Effector memory CD4-positive, alpha-beta T cell (primary cell): ENCODE data around the gene MAP3K14.
A peak's percentile ranks its signal among the peaks of the same experiment; 100 is the strongest.

Experiments used
- DNase-seq, 3 donors: peaks; one replicate each; pipeline ENCODE4 v3.0.0-alpha.2; 2020
- H3K27ac ChIP-seq: 2 replicates; pipeline ENCODE4 v1.7.0; 2013; ENCODE audit warnings: mild to moderate bottlenecking, low read length, moderate library complexity; ENCODE audit not compliant: insufficient read depth, poor library complexity, severe bottlenecking
- H3K27me3 ChIP-seq: replicated peaks from 2 replicates; pipeline ENCODE4 v1.7.0; 2013; ENCODE audit warnings: mild to moderate bottlenecking, low read length; ENCODE audit not compliant: insufficient read depth, control insufficient read depth, poor library complexity, severe bottlenecking
- H3K36me3 ChIP-seq: 2 replicates; pipeline ENCODE4 v1.7.0; 2013; ENCODE audit warnings: mild to moderate bottlenecking, low read length, moderate library complexity; ENCODE audit not compliant: control insufficient read depth, insufficient read depth
- H3K4me1 ChIP-seq: 2 replicates; pipeline ENCODE4 v1.7.0; 2013; ENCODE audit warnings: low read length, mild to moderate bottlenecking; ENCODE audit not compliant: control insufficient read depth, insufficient read depth, poor library complexity, severe bottlenecking
- H3K4me3 ChIP-seq: 2 replicates; pipeline ENCODE4 v1.7.0; 2013; ENCODE audit warnings: low read length, low read depth, mild to moderate bottlenecking; ENCODE audit not compliant: insufficient read depth, poor library complexity, severe bottlenecking
- H3K9me3 ChIP-seq: 2 replicates; pipeline ENCODE4 v1.7.0; 2013; ENCODE audit warnings: mild to moderate bottlenecking, low read length, moderate library complexity; ENCODE audit not compliant: control insufficient read depth

MAP3K14 gene

GRCh38 chr17:45279898-45280297, 36.9 kb downstream of the MAP3K14 start:
- no peak overlapping the region for H3K27ac ChIP-seq
- no peak overlapping the region for H3K4me3 ChIP-seq
- H3K4me1 ChIP-seq = peaks cover 4% of the 10 kb centered on the region
- H3K27me3 ChIP-seq = no peaks in the 10 kb centered on the region
- DNase-seq = no peak
- peaks cover 49% of the 10 kb centered on the region for H3K36me3 ChIP-seq
- H3K9me3 ChIP-seq = no peaks in the 10 kb centered on the region

- H3K36me3 ChIP-seq = peaks cover 46% of the 10 kb centered on the region
- DNase-seq = no peak
These were observed 38.8 kb downstream of the MAP3K14 start for GRCh38 chr17:45277992-45278391.

GRCh38 chr17:45277216-45277849, 39.5 kb downstream of the MAP3K14 start:
- Histone ChIP-seq H3K36me3 (peaks cover 46% of the 10 kb centered on the region), H3K27ac (no peak overlapping the region), H3K27me3 (no peaks in the 10 kb centered on the region), H3K4me3 (no peak overlapping the region), H3K4me1 (peaks cover 4% of the 10 kb centered on the region), H3K9me3 (no peaks in the 10 kb centered on the region)
- peak; percentile 72 to 84 (median 77) for DNase-seq

More at GRCh38 chr17:45277992-45278391, 38.8 kb downstream of the MAP3K14 start:
- Histone ChIP-seq H3K27ac (no peak overlapping the region), H3K4me1 (peaks cover 4% of the 10 kb centered on the region), H3K27me3 (no peaks in the 10 kb centered on the region), H3K4me3 (no peak overlapping the region), H3K9me3 (no peaks in the 10 kb centered on the region)

- H3K27me3 ChIP-seq = no peaks in the 10 kb centered on the region
- peaks cover 4% of the 10 kb centered on the region for H3K4me1 ChIP-seq
- no peak overlapping the region for H3K4me3 ChIP-seq
- H3K27ac ChIP-seq = no peak overlapping the region
- no peaks in the 10 kb centered on the region for H3K9me3 ChIP-seq
- DNase-seq = no peak
- H3K36me3 ChIP-seq = peaks cover 49% of the 10 kb centered on the region
These were observed 40.8 kb downstream of the MAP3K14 start for GRCh38 chr17:45276031-45276430.

- H3K4me3 ChIP-seq = no peak overlapping the region
- no peaks in the 10 kb centered on the region for H3K9me3 ChIP-seq
- DNase-seq = no peak
- H3K36me3 ChIP-seq = peaks cover 59% of the 10 kb centered on the region
- peaks cover 4% of the 10 kb centered on the region for H3K4me1 ChIP-seq
- H3K27me3 ChIP-seq = no peaks in the 10 kb centered on the region
- H3K27ac ChIP-seq = no peak overlapping the region
These were observed 42.8 kb downstream of the MAP3K14 start for GRCh38 chr17:45274033-45274432.

GRCh38 chr17:45273551-45273957, 43.3 kb downstream of the MAP3K14 start:
- no peak overlapping the region for H3K27ac ChIP-seq
- no peak overlapping the region for H3K4me3 ChIP-seq
- H3K27me3 ChIP-seq = no peaks in the 10 kb centered on the region
- peaks cover 64% of the 10 kb centered on the region for H3K36me3 ChIP-seq
- no peak for DNase-seq
- no peaks in the 10 kb centered on the region for H3K9me3 ChIP-seq
- H3K4me1 ChIP-seq = peaks cover 4% of the 10 kb centered on the region

- peaks cover 79% of the 10 kb centered on the region for H3K36me3 ChIP-seq
- DNase-seq = no peak
These were observed 45.2 kb downstream of the MAP3K14 start for GRCh38 chr17:45271603-45272002.

GRCh38 chr17:45270828-45271418, 45.9 kb downstream of the MAP3K14 start:
- no peaks in the 10 kb centered on the region for H3K27me3 ChIP-seq
- no peaks in the 10 kb centered on the region for H3K9me3 ChIP-seq
- peak in 1 of 3 donors; percentile 17 for DNase-seq
- H3K36me3 ChIP-seq = peaks cover 81% of the 10 kb centered on the region
- no peaks in the 10 kb centered on the region for H3K4me1 ChIP-seq
- H3K27ac ChIP-seq = no peak overlapping the region
- H3K4me3 ChIP-seq = no peak overlapping the region

More at GRCh38 chr17:45271603-45272002, 45.2 kb downstream of the MAP3K14 start:
- Histone ChIP-seq H3K9me3 (no peaks in the 10 kb centered on the region), H3K27me3 (no peaks in the 10 kb centered on the region), H3K4me3 (no peak overlapping the region), H3K27ac (no peak overlapping the region), H3K4me1 (no peaks in the 10 kb centered on the region)

- no peak overlapping the region for H3K4me3 ChIP-seq
- no peak overlapping the region for H3K27ac ChIP-seq
- peaks cover 88% of the 10 kb centered on the region for H3K36me3 ChIP-seq
- no peaks in the 10 kb centered on the region for H3K9me3 ChIP-seq
- DNase-seq = no peak
- no peaks in the 10 kb centered on the region for H3K4me1 ChIP-seq
- no peaks in the 10 kb centered on the region for H3K27me3 ChIP-seq
These were observed 46.9 kb downstream of the MAP3K14 start for GRCh38 chr17:45269912-45270311.

- peaks cover 83% of the 10 kb centered on the region for H3K36me3 ChIP-seq
These were observed 49.3 kb downstream of the MAP3K14 start for GRCh38 chr17:45267436-45268055.

More at GRCh38 chr17:45267436-45268055, 49.3 kb downstream of the MAP3K14 start:
- Histone ChIP-seq H3K4me3 (no peak overlapping the region), H3K9me3 (no peaks in the 10 kb centered on the region), H3K27ac (no peak overlapping the region), H3K27me3 (no peaks in the 10 kb centered on the region), H3K4me1 (peaks cover 3% of the 10 kb centered on the region)
- no peak for DNase-seq
